CD4-positive, alpha-beta T cell treated with Interleukin-6 at 100 ng/mL for 8 hours (primary cell): ENCODE data around the gene RFLNA.
"Not testable (repeated sequence)": the region's sequence is repeated elsewhere in the genome, so short reads cannot be mapped to it uniquely, and the experiment has no call there.

Experiments
- DNase-seq: peaks from one replicate; pipeline ENCODE4 v3.0.0-alpha.2; 2020; ENCODE audit warnings: mixed read lengths, low spot score

RFLNA gene

DNA sequence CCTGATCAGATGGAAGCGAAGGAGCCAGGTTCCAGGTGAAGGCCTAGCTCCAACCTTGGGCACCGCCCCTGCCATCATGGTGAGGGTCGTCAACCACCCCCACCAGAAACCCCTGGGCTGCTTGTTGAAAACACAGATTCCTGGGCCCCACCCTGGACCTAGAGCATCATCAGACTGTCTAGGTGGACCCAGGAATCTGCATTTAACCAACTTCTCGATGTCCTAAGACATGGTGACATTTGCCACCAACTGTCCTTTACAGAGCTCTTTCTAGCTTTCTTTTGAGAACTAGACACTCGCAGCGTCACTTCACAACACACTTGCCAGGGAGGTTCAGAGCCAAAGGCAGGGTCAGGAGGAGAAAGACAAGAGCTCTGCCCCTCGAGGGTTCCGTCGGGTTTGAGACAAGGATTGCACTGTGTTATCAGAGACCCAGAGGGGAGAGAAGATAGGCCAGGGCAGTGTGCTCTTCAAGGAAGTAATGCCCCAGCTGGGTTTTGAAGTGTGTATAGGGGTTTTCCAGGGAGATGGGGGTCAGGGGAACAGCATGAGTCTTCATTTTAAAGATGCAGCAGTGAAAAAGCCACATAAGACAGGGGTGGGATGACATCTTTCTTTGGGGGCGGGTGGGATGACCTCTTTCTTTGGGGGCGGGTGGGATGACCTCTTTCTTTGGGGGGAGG lies 24.6 kb downstream of the RFLNA start:
- DNase-seq = no peak

DNA sequence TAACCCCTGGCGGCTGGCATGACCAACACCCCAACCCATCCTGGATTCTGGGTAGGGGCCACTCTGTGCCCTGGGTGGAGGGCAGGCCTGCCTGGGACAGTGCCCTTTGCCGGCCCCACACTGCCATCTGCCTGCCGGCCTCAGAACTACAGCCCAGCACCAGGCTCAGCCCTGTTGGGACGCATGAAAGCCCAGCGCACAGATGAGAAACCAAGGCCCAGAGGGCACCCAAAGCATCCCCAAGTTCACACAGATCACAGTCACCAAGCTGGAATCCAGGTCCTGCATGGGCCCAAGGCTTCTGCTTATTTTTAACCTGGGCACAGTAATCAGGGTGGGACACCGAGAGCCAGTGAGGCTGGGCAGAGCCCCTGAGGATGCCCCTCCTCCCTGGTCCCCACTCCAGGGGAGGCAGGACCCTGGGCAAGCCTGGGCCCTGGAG lies 26.2 kb downstream of the RFLNA start:
- DNase-seq = peak; percentile 35

DNA sequence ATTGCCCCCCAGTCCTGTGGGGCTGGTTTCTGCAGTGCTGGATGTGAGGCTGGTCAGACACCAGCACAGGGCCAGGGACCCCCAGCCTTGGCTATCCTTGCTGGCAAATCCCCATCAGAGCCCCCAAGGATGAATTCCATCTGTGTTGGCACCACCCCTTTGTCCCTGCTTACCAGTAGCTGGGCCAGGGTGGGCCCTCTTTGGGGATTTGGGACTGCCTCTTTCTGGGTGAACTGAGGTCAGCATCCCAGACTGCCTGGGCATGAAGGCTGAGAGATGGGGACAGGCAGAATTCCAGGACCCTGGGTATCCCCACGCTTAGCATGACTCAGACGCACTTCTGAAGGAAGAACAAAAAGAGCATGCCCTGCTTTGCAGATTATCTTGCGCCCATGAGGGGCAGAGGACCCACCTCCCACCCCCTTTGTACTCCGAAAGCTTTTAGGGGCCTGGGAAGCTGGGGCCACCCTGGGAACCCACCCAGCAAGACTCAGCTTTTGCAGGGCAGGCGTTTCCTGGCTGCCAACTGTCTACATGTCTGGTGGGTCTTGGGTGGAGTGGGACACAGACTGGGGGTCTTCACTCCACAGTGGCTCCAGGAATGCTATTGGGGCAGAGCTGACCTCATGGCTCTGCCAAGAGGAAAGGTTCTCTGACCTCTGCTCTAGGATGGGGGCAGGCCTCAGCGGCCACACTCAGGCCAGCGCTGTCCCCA lies 26.8 kb downstream of the RFLNA start:
- no peak for DNase-seq

DNA sequence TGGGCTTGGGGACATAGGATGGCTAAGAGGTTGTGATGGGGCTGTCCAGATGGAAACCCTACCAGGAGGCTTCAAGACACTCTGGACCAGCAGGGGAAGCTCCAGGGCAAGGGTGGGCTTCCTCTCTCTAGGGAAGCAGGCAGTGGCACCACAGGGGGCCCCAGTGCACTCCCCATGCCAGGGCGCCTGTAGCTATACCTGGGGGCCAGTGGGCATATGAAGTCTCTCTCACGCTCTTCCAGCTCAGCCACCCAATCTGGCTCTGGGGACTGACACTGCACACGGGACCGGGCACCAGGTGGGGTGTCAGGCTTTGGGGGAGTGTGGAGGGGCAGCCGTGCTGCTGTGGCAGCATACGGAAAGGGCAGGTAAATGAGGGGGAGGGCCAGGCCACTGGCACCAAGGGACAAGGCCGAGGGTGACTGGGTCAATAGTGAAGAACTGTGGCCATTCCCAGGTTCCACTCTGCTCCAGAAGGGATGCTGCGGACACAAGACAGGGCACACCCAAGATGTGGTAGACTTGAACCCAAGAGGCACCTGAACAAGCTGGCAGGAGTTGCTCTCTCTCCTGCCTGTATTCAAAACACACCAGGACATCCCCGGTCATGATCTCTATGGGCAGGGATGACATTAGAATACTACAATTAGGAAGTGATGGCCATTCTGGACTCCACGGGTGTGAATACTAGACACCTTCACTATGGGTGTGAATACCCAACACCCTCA lies 27.5 kb downstream of the RFLNA start:
- DNase-seq = no peak

DNA sequence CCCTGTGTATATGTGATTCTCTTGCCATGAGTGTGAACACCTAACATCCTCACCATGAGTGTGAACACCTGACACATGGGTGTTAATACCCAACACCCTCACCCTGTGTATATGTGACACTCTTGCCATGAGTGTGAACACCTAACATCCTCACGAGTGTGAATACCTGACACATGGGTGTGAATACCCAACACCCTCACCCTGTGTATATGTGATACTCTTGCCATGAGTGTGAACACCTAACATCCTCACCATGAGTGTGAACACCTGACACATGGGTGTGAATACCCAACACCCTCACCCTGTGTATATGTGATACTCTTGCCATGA lies 28.1 kb downstream of the RFLNA start:
- DNase-seq = not testable (repeated sequence)

DNA sequence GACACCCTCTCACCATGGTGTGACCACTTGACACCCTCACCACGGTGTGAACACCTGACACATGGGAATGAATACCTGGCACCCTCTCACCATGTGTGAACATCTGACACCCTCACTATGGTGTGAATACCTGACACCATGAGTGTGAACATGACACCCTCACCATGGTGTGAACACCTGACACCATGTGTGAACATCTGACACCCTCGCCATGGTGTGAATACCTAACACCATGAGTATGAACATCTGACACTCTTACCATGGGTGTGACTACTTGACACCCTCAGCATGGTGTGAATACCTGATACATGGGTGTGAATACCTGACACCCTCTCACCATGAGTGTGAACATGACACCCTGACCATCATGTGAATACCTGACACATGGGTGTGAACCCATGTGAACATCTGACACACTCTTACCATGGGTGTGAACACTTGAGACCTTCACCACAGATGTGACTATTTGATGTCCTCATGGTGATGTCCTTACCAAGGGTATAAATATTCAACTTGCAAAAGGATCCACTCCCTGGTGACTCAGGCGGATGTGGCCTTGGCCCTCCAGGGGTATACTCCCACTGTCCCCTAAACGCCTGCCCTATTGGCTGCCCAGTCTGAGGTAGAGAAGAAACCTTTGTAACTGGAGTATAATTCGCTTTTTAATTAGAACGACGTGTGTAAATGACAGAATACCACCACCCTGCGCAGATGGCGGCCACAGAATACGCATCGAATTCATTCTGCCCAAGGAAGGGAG lies 29.1 kb downstream of the RFLNA start:
- DNase-seq = no peak

DNA sequence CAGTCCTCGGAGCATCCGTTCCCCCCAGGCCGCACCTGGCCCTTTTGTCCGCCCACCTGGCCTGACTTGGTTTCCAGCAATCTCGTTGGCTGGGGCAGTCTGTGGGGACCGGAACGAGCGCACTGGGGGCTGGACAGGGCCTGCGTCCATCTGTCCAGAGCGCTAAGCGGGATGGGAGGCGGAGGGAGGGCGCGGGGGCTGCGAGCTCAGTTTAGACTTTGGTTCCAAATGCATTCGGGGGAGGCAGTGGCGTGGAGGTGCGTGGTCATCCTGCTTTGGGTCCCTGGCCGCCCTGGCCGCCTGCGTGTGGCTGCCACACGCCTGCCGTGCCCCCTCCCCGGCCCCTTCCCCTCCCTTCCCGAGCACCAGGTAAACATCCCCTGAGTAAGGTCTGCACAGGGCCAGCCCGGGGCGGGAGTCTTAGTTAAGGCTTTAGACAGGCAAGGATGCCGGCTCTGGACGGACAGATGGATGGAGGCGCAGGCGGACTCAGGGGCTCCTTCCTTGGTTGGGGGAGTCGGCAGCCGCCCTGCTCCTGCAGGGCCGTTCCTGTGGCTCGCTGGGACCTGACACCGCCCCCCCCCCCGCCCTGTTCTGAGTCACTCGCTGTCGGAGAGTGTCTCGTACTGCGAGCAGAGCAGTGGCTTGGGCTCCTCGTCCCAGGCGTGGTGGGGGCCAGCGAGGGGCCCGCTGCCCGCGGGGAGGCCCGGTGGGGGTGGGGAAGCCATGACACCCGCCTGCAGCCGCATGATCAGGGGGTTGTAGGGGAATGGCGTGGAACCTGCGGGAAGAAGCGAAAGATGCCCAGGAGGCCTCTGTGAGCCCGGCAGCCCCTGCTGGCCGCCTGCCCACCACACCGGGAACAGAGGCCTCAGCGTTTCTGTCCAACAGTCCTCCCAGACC lies 30.2 kb downstream of the RFLNA start:
- DNase-seq = no peak

DNA sequence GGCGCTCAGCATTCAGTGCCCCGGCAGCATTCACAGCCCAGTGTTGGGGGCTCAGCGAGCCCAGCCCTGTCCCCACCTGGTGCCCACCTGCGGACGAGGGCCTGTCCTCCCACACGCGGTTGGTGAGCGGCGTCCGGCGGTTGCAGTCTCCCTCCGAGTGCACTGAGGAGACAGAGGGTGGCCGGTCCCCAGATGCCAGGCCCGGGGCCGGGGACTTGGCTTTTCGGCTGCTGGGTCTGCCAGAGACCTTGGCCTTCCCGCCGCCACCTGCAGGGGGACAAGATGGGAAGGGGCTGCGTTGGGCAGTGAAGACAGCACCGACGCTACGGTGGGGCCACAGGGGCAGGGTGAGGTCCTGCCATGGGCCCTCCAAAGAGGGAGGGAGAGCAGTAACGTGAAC lies 31.2 kb downstream of the RFLNA start:
- DNase-seq = no peak

DNA sequence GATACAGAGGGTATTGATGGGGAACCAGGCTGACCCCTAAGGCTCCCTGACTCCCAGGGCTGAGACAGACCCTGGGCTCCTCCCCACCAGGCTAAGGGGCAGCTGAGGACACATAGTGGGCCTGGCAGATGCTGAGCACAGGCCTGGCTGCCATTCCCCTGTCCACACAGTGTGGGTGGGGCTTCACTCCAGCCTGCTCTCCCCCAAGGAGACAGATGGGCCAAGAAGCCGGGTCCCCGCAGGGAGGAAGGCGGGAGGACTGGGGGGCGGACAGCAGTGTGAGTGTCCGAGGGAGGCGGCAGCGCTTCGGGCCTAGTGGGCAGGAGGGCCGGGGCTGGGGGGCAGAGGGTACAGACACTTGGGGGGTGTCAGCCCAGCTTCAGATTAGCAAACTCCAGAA lies 32.0 kb downstream of the RFLNA start:
- no peak for DNase-seq

DNA sequence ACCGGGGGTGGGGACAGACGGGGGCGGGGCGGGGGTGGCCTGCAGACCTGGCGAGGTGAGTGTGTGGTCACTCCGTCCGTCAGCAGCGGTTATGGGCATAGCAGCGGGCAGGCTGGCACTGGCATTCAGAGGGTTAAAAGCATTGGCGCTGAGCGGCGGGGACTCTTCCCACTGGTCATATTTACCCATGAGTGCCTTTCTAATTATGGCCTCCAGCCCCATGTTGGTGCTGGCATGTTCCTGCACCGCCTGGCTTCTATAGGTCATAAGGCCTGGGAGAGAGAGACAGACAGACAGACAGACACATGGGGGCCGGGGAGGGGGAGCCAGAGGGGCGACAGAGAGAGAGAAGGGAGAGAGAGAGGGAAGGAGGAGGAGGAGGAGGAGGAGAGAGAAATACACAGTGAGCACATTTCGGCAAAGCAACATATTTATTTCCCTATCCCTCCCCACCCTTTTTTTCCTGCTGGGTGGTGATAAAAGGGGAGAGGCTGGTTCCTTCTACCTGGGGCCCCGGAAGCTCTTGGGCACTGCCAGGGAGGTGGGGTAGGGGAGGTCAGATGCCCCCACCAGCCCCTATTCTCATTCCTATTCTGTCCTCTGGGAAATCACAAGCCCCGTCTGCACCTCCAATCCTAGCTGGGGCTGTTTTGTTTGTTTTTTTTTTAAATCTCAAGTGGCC lies 32.6 kb downstream of the RFLNA start:
- no peak for DNase-seq

DNA sequence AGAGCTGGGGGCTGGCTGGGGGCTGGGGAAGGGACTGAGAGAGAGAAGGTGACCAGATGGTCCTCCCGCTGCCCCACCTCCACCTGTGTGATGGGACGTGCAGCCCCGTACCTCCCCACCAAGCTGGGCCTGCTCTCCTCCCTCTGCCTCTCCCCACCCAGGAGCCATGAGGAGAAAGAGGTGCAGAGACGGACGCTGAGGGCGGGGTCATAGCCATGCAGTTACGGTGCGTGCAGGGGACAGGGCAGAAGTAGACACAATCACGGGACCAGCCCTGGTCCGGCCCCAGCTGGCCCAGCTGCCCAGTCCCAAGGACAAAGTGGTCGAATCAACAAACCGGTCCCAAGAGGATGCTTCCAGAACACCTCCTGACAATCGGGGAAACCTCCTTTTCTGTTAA lies 33.2 kb downstream of the RFLNA start:
- no peak for DNase-seq

DNA sequence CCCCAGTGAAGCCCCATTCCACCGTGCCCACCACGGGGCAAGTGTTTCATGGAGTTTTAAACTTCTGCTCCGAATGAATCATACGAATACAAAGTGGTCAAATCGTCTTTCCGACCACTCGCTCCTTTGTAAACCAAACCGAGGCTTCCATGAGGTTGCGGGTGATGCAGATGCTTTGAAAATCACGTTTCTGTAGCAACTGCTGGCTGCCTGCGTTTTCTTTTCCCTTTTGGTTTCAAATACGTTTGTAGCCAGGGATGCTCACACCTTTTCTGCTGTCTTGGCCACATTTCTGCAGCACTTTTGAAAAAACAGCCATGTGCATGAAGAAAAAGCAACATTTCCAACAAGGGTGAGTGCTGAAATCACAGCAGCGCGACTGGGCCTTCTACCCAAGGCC lies 33.7 kb downstream of the RFLNA start:
- no peak for DNase-seq

DNA sequence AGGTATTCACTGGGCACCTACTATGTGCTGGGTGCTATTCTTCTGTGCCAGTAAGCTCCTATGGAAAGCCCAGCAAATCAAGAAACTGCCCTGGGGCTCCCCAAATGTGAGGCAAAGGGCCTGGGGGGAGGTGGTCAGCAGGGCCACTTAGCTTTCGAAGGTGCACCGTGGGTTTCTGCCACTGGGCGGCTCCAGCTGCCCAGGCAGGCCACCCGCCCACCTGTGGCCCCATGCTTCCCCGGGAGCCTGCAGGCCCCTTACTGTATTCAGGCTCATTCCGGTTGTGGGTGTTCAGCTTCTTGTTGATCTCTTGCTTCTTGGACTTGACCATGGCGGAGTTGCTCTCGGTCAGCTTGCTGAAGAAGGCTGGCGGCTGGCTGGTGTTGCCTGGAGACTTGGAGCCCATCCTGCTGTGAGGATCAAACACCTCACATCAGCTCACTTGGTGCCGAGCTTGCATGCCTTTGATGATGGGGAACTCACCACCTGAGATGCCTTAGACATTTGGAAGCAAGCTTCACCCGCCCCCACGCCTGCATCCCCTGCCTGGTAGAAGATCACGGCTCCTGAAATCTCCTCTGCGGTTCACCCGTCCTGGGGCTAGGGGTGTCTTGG lies 37.3 kb downstream of the RFLNA start:
- DNase-seq = no peak

DNA sequence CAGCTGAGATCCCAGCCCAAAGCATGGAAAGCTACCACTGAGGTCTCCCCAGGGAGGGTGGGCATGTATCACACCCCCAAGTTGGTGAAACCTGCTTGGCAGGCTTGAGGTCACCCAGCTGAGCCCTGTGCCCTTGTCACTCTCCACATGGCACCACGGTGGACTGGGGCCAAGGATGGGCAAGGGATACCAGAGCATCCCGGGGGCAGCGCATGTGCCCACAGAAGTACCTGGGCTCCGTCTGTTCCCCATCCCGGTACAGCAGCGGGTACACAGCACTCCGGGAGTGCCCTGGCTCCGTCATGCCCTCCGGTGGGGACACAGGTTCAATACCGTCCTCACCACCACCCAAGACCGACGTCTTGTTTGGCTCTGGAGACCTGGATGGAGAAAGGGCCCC lies 38.0 kb downstream of the RFLNA start:
- DNase-seq = no peak

DNA sequence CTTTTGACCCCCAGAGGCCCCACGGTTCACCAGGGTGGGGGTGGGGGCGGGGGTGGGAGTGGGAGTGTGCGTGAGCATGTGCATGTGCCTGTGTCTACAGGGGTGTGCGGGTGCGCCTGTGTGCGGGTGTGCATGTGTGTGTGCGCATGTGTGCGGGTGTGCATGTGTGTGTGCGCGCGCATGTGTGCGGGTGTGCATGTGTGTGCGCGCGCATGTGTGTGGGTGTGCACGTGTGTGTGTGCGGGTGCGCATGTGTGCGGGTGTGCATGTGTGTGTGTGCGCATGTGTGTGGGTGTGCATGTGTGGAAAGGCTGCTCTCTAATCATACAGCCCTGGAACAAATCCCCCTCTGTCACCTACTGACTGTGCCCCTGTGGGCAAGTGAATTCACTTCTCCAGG lies 38.8 kb downstream of the RFLNA start:
- no peak for DNase-seq

DNA sequence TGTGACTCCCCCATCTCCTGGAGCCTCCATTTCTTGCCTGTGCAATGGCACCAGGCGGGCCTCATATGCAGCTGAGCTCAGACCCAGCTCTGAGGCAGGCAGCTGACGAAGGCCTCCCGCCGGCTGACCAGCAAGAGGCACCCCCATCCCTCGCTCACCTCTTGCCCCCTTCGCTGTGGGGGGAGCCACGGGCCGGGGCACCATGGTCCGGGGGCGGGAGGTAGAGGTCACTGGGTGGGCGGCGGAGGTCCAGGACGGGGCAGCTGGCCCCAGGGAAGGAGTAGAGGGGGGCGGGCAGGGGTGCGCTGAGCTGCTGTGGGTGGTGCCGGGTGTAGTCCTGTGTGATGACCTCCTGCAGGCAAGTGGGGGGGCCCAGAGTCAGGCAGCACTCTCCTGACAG lies 39.4 kb downstream of the RFLNA start:
- no peak for DNase-seq

DNA sequence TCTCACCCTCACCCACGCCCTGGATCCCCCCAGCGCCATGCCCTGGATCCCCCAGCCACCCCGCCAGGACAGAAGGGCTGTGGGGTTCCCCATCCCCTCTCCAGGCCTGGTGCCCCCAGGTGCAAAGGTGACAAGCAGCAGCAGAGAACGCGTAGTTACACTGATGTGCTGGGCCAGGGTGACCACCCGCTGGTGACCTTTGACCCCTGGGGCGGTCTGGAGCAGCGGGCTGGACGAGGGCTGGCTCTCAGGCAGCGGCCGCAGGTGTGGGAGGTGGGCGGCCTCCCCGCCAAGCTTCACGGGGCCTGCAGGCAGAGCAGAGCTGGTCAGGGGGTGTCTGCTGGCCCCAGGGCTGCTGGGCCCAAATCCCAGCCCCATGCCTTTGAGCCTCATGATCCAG lies 40.1 kb downstream of the RFLNA start:
- no peak for DNase-seq

DNA sequence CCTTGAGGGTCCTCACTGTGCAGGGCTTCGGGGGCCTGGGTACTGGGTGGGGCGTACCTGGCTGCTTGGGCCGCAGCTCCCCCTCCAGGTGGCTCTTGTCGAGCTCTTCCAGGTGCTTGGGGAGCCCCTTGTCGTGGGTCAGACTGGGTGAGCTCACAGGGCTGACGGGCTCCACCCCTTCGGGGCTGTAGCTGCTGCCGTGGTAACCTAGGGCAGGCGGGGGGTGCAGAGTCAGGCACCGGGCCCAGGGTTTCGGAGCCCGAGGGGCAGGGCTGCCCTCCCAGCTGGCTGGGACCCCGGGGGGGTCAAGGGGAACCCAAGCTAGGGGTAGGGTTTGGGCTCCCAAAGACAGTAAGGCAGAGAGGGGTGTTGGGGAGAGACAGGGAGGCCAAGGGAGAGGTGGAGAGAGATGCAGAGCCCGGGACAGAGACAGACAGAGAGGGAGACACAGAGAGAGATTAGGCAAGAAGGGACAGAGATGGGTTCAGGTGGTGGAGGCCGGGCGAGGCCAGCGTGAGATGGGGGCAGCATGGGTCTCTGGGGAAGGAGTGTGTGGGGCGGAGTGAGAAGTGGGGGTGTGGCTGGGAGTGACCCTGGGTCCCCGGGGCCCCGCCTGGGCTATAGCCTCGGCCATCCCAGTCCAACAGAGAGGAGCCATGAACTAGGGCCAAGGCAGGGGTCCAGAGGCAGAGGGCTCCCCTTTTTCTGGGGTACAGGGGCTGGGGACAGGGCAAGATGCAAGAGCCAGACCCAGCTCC lies 40.7 kb downstream of the RFLNA start:
- no peak for DNase-seq

DNA sequence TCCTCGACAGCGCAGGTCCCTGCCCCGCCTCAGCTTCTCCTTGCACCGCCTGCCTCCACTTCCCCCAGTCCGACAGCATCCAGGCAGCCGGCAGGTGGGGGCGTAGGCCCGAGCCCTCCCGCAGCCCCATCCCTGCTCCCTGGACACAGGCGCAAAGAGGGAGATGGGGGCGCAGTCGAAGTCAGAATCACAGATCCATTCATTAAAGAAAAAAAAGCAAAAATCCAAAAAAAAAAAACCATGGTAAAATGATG lies 41.2 kb downstream of the RFLNA start:
- DNase-seq = no peak
